Tibial nerve (tissue), 4 donors: ENCODE measurements around the gene C12orf57. TPM values are rescaled to one million over a fixed set of nuclear protein-coding genes. Genes with fewer than 3 reads are reported as not detected.

Experiments
- DNase-seq, 2 donors: peaks; one replicate each; pipeline ENCODE4 v3.0.0-alpha.2; 2019; ENCODE audit warnings: low spot score in 2 of 2
- H3K27ac ChIP-seq, 4 donors: fragments of 200-600 bp; sonication (generic) in 3 of 4; one replicate each; pipeline ENCODE4 v1.5.1; 2017 to 2019; ENCODE audit warnings: mild to moderate bottlenecking in 1 of 4
- H3K27me3 ChIP-seq, 2 donors: fragments of 200-600 bp; sonication (generic) in 1 of 2; one replicate each; pipeline versions ENCODE4 v1.5.1 to v1.6.0; 2017 to 2019
- H3K36me3 ChIP-seq, 3 donors: fragments of 200-600 bp; sonication (generic); one replicate each; pipeline ENCODE4 v1.5.1; 2018 to 2019
- H3K4me1 ChIP-seq, 4 donors: fragments of 200-600 bp; sonication (generic) in 3 of 4; one replicate each; pipeline ENCODE4 v1.5.1; 2017 to 2019
- H3K4me3 ChIP-seq, 4 donors: fragments of 200-600 bp; sonication (generic) in 3 of 4; one replicate each; pipeline ENCODE4 v1.5.1; 2017 to 2019; ENCODE audit warnings: mild to moderate bottlenecking in 1 of 4, moderate library complexity in 1 of 4
- H3K9me3 ChIP-seq, 4 donors: fragments of 200-600 bp; sonication (generic) in 3 of 4; one replicate each; pipeline ENCODE4 v1.5.1; 2017 to 2019
- EP300 ChIP-seq, 2 donors: sonication (generic); formaldehyde crosslinking; IDR thresholded peaks; one replicate each; pipeline ENCODE4 v1.6.1; 2017; ENCODE audit warnings: antibody characterized with exemption in 2 of 2, mild to moderate bottlenecking in 1 of 2
- POLR2A ChIP-seq, 2 donors: fragments of 450-650 bp; IDR thresholded peaks; one replicate each; pipeline ENCODE4 v1.6.1; 2017; ENCODE audit warnings: antibody characterized with exemption in 2 of 2, mild to moderate bottlenecking in 2 of 2, moderate library complexity in 2 of 2
- WGBS, 2 donors: methylation state at CpG; one replicate each; pipeline ENCODE4 v1.1.5; 2018; 5-methylcytosine and 5-hydroxymethylcytosine counted together
- total RNA-seq, 4 donors: library from RNA; depleted of rRNA; stranded (reverse); fragments of >200 nt; gene quantifications; one replicate each; pipeline ENCODE4 v1.1.0, GENCODE V29; 2016
- TF ChIP-seq, protein P1 (sequence below), 5 experiments: fragments of 200-600 bp in 3 of 5; fragments of 450-650 bp in 2 of 5; sonication (generic) in 3 of 5; IDR thresholded peaks; one replicate each; pipeline ENCODE4 v1.5.1; 2016 to 2019; ENCODE audit warnings: antibody characterized with exemption in 5 of 5, mild to moderate bottlenecking in 3 of 5, moderate library complexity in 2 of 5

C12orf57 gene
- total RNA-seq, 4 donors from 2014 or later: 569 to 764 (median 665) TPM

DNA sequence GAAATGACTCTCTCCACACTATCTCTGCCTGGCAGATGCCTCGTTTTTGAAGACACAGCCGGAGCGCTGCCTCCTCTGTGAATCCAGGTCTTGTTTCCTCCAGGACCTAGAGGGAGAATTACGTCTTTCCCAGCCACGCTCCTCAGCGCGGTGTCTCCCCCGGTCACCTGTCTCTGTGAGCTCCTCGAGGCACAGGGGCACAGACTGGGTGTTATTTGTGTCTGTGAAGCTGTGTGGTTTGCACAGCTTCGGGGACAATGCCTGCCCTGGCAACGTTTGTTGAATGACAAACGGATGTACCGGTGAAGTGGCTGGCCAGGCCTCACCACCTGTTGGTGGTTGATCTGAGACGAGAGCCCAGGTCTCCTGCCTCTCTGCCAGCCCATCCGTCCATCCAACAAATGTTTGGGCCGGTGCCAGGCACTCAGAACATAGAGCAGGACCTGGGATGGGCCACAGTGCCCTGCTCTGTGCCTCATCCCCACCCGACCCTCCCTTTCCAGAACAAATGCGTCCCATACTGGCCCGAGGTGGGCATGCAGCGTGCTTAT is 13.4 kb downstream of the C12orf57 start:
- DNase-seq: no peak
- H3K4me1 ChIP-seq: peaks cover 0 to 73% (median 38%) of the 10 kb centered on the region in 4 donors
- WGBS, 2 donors: 77 to 80% methylated on average over 19 to 20 of the region's 20 CpGs
- H3K27me3 ChIP-seq: no peaks in the 10 kb centered on the region
- no peak overlapping the region for H3K4me3 ChIP-seq
- no peaks in the 10 kb centered on the region for H3K36me3 ChIP-seq
- H3K9me3 ChIP-seq: no peaks in the 10 kb centered on the region
- H3K27ac ChIP-seq: no peak overlapping the region
- TF ChIP-seq POLR2A (IDR thresholded peaks at IDR 0.05): no peak
- TF ChIP-seq, protein P1, sequence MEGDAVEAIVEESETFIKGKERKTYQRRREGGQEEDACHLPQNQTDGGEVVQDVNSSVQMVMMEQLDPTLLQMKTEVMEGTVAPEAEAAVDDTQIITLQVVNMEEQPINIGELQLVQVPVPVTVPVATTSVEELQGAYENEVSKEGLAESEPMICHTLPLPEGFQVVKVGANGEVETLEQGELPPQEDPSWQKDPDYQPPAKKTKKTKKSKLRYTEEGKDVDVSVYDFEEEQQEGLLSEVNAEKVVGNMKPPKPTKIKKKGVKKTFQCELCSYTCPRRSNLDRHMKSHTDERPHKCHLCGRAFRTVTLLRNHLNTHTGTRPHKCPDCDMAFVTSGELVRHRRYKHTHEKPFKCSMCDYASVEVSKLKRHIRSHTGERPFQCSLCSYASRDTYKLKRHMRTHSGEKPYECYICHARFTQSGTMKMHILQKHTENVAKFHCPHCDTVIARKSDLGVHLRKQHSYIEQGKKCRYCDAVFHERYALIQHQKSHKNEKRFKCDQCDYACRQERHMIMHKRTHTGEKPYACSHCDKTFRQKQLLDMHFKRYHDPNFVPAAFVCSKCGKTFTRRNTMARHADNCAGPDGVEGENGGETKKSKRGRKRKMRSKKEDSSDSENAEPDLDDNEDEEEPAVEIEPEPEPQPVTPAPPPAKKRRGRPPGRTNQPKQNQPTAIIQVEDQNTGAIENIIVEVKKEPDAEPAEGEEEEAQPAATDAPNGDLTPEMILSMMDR (IDR thresholded peaks at IDR 0.05): no peak
- TF ChIP-seq EP300 (IDR thresholded peaks at IDR 0.05): no peak

DNA sequence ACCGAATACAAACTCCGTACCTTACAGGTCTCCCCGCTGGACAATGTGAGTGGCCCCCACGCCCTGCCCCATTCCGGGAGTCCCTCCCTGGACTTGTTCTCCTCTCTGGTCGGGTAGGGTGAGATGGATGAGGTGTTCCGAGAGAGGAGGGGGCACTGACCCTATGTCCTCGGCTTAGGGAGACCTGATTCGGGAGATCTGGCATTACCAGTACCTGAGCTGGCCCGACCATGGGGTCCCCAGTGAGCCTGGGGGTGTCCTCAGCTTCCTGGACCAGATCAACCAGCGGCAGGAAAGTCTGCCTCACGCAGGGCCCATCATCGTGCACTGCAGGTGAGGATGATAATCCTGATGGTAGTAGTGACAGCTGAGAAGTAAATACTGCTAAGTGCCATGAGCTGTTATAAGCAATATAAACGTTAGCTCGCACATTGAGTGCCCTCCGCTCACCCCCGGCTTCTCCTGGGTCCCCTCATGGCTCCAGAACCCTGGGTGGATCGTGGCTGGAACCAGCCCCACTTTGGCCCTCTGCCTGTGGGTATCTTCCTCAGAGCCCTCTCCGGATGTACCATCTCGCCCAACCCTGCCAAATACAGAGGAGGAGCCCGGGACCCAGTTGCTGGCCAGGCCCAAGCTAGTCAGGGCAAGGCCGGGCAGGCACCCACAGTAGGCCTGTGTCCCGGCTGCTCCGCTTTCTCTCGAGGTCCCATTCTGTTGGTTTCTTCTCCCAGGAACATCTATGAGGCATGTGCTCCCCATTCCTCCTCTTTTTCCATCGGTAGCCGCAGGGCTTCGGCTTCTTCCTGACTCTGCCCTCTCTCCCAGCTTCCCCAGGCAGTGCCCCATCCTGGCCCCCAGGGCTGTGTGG is 14.2 kb downstream of the C12orf57 start:
- Histone ChIP-seq H3K4me3 (no peak overlapping the region), H3K36me3 (no peaks in the 10 kb centered on the region), H3K27ac (peak overlapping the region in 2 of 4 donors; percentile 54 to 62), H3K9me3 (no peaks in the 10 kb centered on the region), H3K4me1 (peaks cover 0 to 79% (median 43%) of the 10 kb centered on the region in 4 donors), H3K27me3 (no peaks in the 10 kb centered on the region)
- TF ChIP-seq EP300 (IDR thresholded peaks at IDR 0.05) (no peak), POLR2A (IDR thresholded peaks at IDR 0.05) (no peak)
- TF ChIP-seq, protein P1 (IDR thresholded peaks at IDR 0.05): no peak
- 80 to 87% methylated on average over 27 to 28 of the region's 28 CpGs for WGBS, 2 donors
- no peak for DNase-seq

DNA sequence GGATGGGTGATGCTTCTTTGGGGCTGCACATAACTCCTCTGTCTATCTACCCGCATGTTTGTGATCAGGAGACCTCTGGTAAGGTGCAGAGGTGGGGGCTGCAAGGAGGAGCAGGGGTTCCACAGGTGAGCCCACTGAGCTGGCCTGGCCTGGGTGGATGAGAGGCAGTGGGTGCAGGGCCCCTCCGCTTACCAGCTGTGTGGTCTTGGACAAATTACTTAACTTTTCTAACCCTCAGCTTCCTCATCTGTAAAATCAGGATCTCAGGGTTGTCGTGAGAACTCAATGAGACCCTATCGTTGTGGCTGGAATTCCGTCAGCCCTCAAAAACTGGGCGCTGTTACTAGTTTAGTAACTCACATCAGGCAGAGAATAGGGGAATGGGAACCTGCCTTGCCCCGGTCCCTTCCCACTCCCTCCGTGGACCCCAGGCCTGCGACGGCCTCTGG is 14.8 kb downstream of the C12orf57 start:
- peaks cover 0 to 79% (median 43%) of the 10 kb centered on the region in 4 donors for H3K4me1 ChIP-seq
- WGBS, 2 donors: 52 to 59% methylated on average over 7 to 10 of the region's 10 CpGs
- peak overlapping the region in 2 of 4 donors; percentile 54 to 62 for H3K27ac ChIP-seq

DNA sequence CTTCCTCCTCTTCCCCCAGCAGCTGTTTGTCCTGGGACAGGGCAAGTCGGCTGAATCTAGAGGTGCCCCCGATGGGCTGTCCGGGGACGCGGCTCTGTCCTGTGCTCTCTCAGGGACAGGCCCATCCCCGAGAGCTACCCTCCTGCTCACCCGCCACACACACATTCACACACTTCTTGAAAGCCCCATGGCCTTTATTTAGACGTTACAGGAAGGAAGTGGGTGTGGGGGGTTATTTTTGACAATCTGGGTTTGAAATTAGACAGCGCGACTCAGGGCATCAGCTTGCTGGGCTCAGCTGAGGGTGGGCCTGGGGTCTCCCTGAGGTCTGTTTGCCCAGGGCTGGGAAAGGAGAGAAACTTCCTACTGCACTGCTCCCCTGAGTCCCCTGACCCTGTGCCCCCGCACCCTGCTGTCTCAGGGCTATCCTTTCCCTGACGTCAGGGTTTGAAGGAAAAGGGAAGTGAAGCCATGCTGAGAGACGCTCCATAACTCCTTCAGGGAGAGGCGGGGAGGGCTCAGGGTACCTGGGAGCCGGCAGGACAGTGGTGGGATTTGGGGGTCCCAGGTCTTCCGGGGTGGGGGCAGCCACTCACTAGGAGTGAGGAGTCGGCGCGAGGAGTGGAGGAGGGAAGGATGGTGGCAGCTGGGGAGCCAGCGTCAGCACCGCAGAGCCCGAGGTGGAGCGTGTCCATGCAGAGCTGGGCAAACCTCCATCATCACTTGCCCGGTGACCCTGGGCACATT is 15.4 kb downstream of the C12orf57 start:
- H3K27ac ChIP-seq: peak overlapping the region in 2 of 4 donors; percentile 54 to 62
- WGBS, 2 donors: 58 to 61% methylated on average over 19 to 24 of the region's 24 CpGs

More for the DNA sequence above, 14.8 kb downstream of the C12orf57 start:
- Histone ChIP-seq H3K9me3 (no peaks in the 10 kb centered on the region), H3K36me3 (no peaks in the 10 kb centered on the region), H3K27me3 (no peaks in the 10 kb centered on the region), H3K4me3 (no peak overlapping the region)
- TF ChIP-seq POLR2A (IDR thresholded peaks at IDR 0.05): no peak
- TF ChIP-seq, protein P1 (IDR thresholded peaks at IDR 0.05): no peak
- no peak for TF ChIP-seq EP300 (IDR thresholded peaks at IDR 0.05)
- no peak for DNase-seq

More for the DNA sequence above, 15.4 kb downstream of the C12orf57 start:
- no peaks in the 10 kb centered on the region for H3K9me3 ChIP-seq
- TF ChIP-seq, protein P1 (IDR thresholded peaks at IDR 0.05): no peak
- peak in 1 of 2 donors; percentile 14 for TF ChIP-seq EP300 (IDR thresholded peaks at IDR 0.05)
- no peak for DNase-seq
- H3K36me3 ChIP-seq: no peaks in the 10 kb centered on the region
- no peak overlapping the region for H3K4me3 ChIP-seq
- no peaks in the 10 kb centered on the region for H3K27me3 ChIP-seq
- peaks cover 0 to 77% (median 43%) of the 10 kb centered on the region in 4 donors for H3K4me1 ChIP-seq
